Ishikawa (cell line): ENCODE measurements around the gene SPG21.

ENCODE experiments used
- CEBPB ChIP-seq: IDR thresholded peaks from 2 replicates; pipeline ENCODE4 v1.6.1; 2012
- CREB1 ChIP-seq: IDR thresholded peaks from 2 replicates; pipeline ENCODE4 v1.6.1; 2012; ENCODE audit warnings: low read depth
- EGR1 ChIP-seq: IDR thresholded peaks from 2 replicates; pipeline ENCODE4 v1.6.1; 2012
- EP300 ChIP-seq: IDR thresholded peaks from 2 replicates; pipeline ENCODE4 v1.6.1; 2012; ENCODE audit warnings: borderline replicate concordance
- FOXM1 ChIP-seq: IDR thresholded peaks from 2 replicates; pipeline ENCODE4 v1.6.1; 2012; ENCODE audit warnings: low read depth, borderline replicate concordance
- MAX ChIP-seq: IDR thresholded peaks from 2 replicates; pipeline ENCODE4 v1.6.1; 2012
- NFIC ChIP-seq: IDR thresholded peaks from 2 replicates; pipeline ENCODE4 v1.6.1; 2012
- RAD21 ChIP-seq: IDR thresholded peaks from 2 replicates; pipeline ENCODE4 v1.6.1; 2012; ENCODE audit warnings: low read depth
- REST ChIP-seq: IDR thresholded peaks from 2 replicates; pipeline ENCODE4 v1.6.1; 2012; ENCODE audit warnings: low read depth, mild to moderate bottlenecking
- TAF1 ChIP-seq: IDR thresholded peaks from 2 replicates; pipeline ENCODE4 v1.6.1; 2012; ENCODE audit warnings: low read depth, mild to moderate bottlenecking
- TCF12 ChIP-seq: IDR thresholded peaks from 2 replicates; pipeline ENCODE4 v1.6.1; 2012; ENCODE audit warnings: low read depth
- TEAD4 ChIP-seq: IDR thresholded peaks from 2 replicates; pipeline ENCODE4 v1.6.1; 2012
- USF1 ChIP-seq: IDR thresholded peaks from 2 replicates; pipeline ENCODE4 v1.6.1; 2012
- YY1 ChIP-seq: IDR thresholded peaks from 2 replicates; pipeline ENCODE4 v1.6.1; 2012; ENCODE audit warnings: low read depth
- ZBTB7A ChIP-seq: IDR thresholded peaks from 2 replicates; pipeline ENCODE4 v1.6.1; 2012; ENCODE audit warnings: low read depth

Gene SPG21

GRCh38 chr15:65027593-65027992 is 37.9 kb upstream of the SPG21 start:
- TF ChIP-seq NFIC (no peak), MAX (no peak), TCF12 (no peak), YY1 (no peak), TAF1 (no peak), EGR1 (no peak), CEBPB (no peak), USF1 (no peak), EP300 (no peak), REST (no peak), TEAD4 (no peak)

GRCh38 chr15:65026756-65027155 is 37.0 kb upstream of the SPG21 start:
- no peak for TF ChIP-seq EGR1
- no peak for TF ChIP-seq RAD21
- TF ChIP-seq TAF1, result no peak
- TF ChIP-seq YY1, result no peak
- TF ChIP-seq ZBTB7A, result no peak
- TF ChIP-seq REST, result no peak
- no peak for TF ChIP-seq CEBPB
- TF ChIP-seq TEAD4, result no peak
- TF ChIP-seq FOXM1, result no peak
- no peak for TF ChIP-seq EP300
- TF ChIP-seq TCF12, result no peak
- TF ChIP-seq MAX, result no peak

GRCh38 chr15:65021488-65021887 is 31.8 kb upstream of the SPG21 start:
- no peak for TF ChIP-seq REST
- no peak for TF ChIP-seq CREB1
- TF ChIP-seq YY1, result no peak
- no peak for TF ChIP-seq USF1
- no peak for TF ChIP-seq TCF12

- TF ChIP-seq REST, result no peak
- no peak for TF ChIP-seq RAD21
- TF ChIP-seq MAX, result no peak
- TF ChIP-seq USF1, result no peak
- no peak for TF ChIP-seq TEAD4
- no peak for TF ChIP-seq NFIC
- TF ChIP-seq FOXM1, result no peak
- no peak for TF ChIP-seq CEBPB
- TF ChIP-seq CREB1, result no peak
- TF ChIP-seq TAF1, result no peak
- TF ChIP-seq ZBTB7A, result no peak
- no peak for TF ChIP-seq YY1
- TF ChIP-seq EP300, result no peak
- no peak for TF ChIP-seq EGR1
- no peak for TF ChIP-seq TCF12
These were observed 30.7 kb upstream of the SPG21 start for GRCh38 chr15:65020419-65020818.
